GOT3 (cell line): Measurements from ENCODE around the gene PRPS1.
"Not testable (repeated sequence)": the region's sequence is repeated elsewhere in the genome, so short reads cannot be mapped to it uniquely, and the experiment has no call there.

Experiments used
- DNase-seq: peaks from one replicate; lab custom pipeline; 2025; ENCODE audit warnings: mixed read lengths; lab: John Stamatoyannopoulos, UW

PRPS1 gene

GRCh38 chrX:107675365-107675654, 47.0 kb downstream of the PRPS1 start:
- no peak for DNase-seq

- no peak for DNase-seq
These were observed 47.7 kb downstream of the PRPS1 start for GRCh38 chrX:107675823-107676555.

- peak; percentile 13 for DNase-seq
These were observed 48.5 kb downstream of the PRPS1 start for GRCh38 chrX:107676559-107677378.

GRCh38 chrX:107677501-107677901, 49.2 kb downstream of the PRPS1 start:
- DNase-seq: no peak

- no peak for DNase-seq
These were observed 49.6 kb downstream of the PRPS1 start for GRCh38 chrX:107677909-107678308.

GRCh38 chrX:107678957-107679740, 50.8 kb downstream of the PRPS1 start:
- DNase-seq: no peak

GRCh38 chrX:107682256-107682655, 53.9 kb downstream of the PRPS1 start:
- no peak for DNase-seq

- DNase-seq: no peak
These were observed 55.0 kb downstream of the PRPS1 start for GRCh38 chrX:107683124-107683895.

GRCh38 chrX:107683931-107684330, 55.6 kb downstream of the PRPS1 start:
- DNase-seq: no peak

GRCh38 chrX:107684956-107685385, 56.7 kb downstream of the PRPS1 start:
- DNase-seq: no peak

- not testable (repeated sequence) for DNase-seq
These were observed 57.3 kb downstream of the PRPS1 start for GRCh38 chrX:107685586-107685985.

- no peak for DNase-seq
These were observed 57.7 kb downstream of the PRPS1 start for GRCh38 chrX:107686026-107686425.

- DNase-seq: no peak
These were observed 58.5 kb downstream of the PRPS1 start for GRCh38 chrX:107686792-107687191.

- DNase-seq: no peak
These were observed 59.1 kb downstream of the PRPS1 start for GRCh38 chrX:107687445-107687844.

- DNase-seq: no peak
These were observed 62.7 kb downstream of the PRPS1 start for GRCh38 chrX:107691024-107691448.

- DNase-seq: no peak
These were observed 71.3 kb downstream of the PRPS1 start for GRCh38 chrX:107699616-107700015.

- DNase-seq: no peak
These were observed 72.0 kb downstream of the PRPS1 start for GRCh38 chrX:107700317-107700774.
